CD1c-positive myeloid dendritic cell (primary cell): ENCODE measurements around the gene WDR33.

Source experiments
- DNase-seq: peaks from one replicate; pipeline ENCODE4 v3.0.0-alpha.2; 2016; ENCODE audit errors: extremely low spot score

WDR33 gene

DNA sequence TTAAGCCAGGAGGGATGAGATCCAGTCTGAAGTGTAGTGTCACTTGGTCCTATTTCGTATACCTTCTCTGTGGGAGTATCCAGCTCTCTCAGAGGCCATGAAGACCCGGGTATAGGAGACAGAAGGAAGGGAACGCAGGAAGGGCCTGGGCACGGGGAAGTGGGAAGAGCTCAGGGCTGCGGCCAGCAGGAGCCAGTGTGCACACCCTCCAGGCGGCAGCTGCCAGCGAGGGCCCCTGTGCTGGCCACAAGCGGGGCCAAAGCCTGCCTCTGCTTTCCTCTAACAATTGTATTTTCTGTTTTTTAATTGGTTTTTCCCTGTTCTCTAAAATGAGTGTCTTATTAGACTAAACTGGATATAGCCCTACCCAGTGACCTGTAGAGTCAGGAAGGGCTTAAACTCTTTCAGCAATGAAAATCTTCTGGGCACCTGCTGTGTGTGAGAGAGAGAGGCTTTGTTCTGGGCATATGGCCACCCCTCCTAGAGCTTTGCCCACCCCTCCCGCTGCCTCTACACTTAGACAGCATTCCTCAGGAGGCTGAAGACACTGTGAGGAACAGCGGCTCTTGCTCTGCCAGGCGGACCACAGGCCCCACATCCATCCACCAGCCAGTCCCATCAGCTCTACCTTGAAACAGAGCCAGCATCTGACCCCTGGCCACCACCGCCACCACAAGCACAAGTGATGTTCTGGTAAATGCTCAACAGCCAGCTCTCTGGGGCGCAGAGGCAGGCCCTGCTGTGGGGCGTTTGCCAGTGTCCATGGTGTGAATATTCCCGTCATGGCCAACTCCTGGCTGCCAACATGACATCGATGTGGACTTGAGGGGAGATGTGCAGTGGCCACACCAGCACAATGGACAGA is 155.5 kb downstream of the WDR33 start:
- DNase-seq: no peak

DNA sequence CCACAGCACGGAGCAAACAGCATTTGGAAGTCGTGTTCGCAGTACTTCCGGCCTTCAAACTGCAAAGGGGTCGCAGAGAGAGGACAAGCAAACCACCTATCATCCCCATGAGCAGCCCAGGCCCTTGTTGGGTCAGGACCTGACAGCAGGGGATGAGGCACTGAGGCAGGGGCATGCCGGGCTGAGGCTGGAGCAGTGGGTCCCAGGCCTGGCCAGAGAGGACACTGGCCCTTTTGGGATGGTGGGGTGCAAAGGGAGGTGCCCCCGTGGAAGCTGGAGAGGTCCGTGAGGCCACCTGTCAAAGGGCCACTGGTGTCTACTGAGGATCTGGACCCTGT is 156.2 kb downstream of the WDR33 start:
- no peak for DNase-seq

DNA sequence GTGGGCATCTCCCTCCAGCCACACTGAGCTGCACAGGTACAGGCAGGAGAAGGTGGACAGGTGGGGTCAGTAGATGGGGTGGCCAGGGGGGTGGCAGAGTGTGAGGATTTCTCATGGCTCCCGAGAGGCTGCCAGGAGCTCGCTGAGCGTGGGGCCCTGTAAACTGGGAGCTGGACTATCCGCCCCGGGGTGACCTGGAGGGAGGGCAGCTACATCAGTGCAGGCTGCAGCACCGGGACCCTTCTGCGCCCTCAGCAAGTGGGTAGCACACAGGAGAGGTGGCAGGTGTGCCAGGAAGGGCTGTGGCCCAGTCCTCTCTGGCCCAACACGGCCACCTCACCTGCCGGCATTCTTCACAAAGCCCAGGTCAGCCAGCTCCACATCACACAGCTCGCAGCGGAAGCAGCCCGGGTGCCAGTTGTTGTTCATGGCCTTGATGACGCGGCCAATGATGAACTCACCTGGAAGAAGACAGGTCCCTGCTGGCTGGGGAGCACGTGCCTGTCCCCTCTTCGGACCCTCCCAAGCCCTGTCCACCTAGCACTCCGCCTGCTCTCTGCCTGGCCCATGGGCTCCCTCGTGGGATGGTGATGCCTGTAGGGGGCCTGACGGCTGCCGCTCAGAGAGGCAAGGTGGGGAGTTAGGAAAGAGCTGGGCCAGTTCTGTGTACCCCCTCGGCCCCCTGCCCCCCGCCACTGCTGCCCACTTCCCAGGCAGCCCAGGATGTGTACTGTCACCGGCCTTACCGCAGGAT is 156.7 kb downstream of the WDR33 start:
- no peak for DNase-seq

DNA sequence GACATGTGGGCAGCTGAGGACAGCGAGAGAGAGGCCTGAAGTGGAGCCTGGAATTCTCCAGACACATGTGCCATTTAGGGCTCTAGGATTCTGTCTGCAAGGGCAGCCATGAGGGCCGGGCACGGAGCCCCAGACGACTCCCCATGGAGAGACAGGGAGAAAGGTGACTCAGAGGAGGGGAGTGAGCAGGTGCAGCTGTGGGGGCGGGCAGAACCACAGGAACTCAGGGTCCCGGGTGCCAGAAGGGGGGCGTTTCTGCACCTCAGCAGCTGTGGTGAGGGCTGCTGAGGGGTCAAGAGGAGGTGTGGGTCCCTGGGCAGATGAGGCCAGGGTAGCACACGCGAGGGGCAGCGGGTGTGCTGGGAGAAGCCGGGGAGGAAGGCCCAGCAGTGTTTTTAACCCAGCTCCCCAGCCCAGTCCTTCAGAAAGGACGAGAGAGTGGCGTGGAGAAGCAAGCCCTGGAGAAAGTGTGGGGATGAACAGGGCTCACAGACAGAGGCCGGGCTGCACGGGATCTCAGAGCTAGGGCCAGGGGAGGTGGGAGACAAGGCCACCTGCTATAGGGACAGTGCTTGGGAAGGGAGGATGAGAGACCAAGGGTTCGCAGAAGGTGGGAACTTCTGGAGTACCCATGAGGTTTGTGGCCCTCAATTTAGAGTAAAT is 157.4 kb downstream of the WDR33 start:
- no peak for DNase-seq

DNA sequence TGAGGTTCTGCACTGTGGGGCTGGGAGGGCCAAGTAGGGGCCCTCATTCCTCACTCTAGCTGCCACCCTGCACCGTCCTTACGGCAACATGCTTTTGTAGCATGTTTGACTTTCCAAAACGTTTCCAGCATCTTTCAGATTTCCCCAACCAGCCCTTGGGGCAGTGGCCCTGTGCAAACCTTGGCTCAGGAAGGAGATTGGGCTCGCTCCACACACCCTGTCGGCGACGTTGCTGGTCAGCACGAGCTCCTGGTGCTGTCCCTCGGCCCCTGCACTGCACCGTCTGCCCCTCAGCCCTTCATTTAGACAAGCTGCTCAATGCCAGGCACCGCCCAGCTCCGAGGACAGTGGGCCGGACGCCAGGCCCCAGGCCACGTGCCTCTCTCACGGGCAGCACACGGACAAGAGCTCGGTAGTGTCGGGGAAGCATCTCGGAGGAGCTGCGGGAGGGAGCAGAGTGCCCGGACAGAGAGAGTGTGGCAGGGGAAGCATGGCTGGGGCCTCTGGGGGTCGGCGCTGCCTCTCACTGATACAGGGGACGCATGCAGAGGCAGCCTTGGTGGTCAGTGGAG is 158.1 kb downstream of the WDR33 start:
- no peak for DNase-seq

DNA sequence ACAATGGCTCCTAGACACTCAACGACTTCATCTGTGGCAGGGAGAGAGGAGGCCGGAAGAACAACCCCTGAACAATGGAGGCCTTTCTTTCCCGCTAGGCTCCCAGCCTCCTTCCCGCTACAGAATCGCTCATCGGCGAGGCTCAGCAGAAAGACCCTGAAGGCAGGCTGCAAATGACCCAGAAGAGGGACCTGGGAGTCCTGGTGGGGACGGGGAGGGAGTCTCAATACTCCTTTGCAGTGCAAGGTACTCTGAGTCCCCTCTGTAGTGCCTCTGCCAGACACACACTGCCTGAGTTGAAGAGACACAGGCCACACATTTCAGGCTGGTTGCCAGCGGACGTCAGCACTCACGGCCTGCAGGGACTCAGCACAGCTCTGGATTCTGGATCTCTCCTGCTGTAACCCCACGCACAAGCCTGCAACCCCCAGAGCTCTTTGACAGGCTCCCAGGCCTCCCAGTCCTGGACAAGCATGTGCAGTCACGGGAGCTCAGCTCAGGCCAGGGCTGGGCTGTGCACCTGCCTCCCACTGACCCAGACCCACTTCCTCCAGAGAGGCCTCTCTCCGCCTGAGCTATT is 158.9 kb downstream of the WDR33 start:
- no peak for DNase-seq

DNA sequence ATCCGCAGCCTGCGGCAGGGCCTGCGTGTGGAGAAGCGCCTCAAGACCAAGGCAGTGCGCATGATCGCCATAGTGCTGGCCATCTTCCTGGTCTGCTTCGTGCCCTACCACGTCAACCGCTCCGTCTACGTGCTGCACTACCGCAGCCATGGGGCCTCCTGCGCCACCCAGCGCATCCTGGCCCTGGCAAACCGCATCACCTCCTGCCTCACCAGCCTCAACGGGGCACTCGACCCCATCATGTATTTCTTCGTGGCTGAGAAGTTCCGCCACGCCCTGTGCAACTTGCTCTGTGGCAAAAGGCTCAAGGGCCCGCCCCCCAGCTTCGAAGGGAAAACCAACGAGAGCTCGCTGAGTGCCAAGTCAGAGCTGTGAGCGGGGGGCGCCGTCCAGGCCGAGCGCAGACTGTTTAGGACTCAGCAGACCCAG is 159.6 kb downstream of the WDR33 start:
- no peak for DNase-seq
